Smooth muscle cell (in vitro differentiated cells): Measurements from ENCODE around the gene MLST8. TPM values are rescaled to one million over a fixed set of nuclear protein-coding genes. Genes with fewer than 3 reads are reported as not detected.

Source experiments
- DNase-seq: peaks from one replicate; lab custom pipeline; 2025; ENCODE audit not compliant: unreplicated experiment; lab: John Stamatoyannopoulos, UW
- H2AFZ ChIP-seq: fragments of 200-600 bp; sonication (generic); 2 replicates; pipeline ENCODE4 v1.6.0; 2016; ENCODE audit warnings: antibody characterized with exemption, low read depth, mild to moderate bottlenecking
- H3F3A ChIP-seq: fragments of 200-600 bp; sonication (generic); 2 replicates; pipeline ENCODE4 v1.6.0; 2017; ENCODE audit warnings: antibody characterized with exemption, low read depth
- H3K27ac ChIP-seq: fragments of 200-600 bp; sonication (generic); 2 replicates; pipeline ENCODE4 v1.5.1; 2016; ENCODE audit warnings: low read depth, mild to moderate bottlenecking
- H3K27me3 ChIP-seq: fragments of 200-600 bp; sonication (generic); 2 replicates; pipeline ENCODE4 v1.6.1; 2016; ENCODE audit warnings: low read depth, mild to moderate bottlenecking
- H3K36me3 ChIP-seq: fragments of 200-600 bp; sonication (generic); 2 replicates; pipeline ENCODE4 v1.5.1; 2016; ENCODE audit warnings: low read depth
- H3K4me1 ChIP-seq: fragments of 200-600 bp; sonication (generic); 2 replicates; pipeline ENCODE4 v1.5.1; 2016; ENCODE audit warnings: low read depth
- H3K4me2 ChIP-seq: fragments of 200-600 bp; sonication (generic); 2 replicates; pipeline ENCODE4 v1.6.0; 2016; ENCODE audit warnings: mild to moderate bottlenecking
- H3K4me3 ChIP-seq: fragments of 200-600 bp; sonication (generic); 2 replicates; pipeline ENCODE4 v1.5.1; 2016; ENCODE audit warnings: mild to moderate bottlenecking
- H3K79me2 ChIP-seq: fragments of 200-600 bp; sonication (generic); 2 replicates; pipeline ENCODE4 v1.6.0; 2016; ENCODE audit warnings: low read depth, mild to moderate bottlenecking
- H3K9ac ChIP-seq: fragments of 200-600 bp; sonication (generic); 2 replicates; pipeline ENCODE4 v1.6.0; 2016; ENCODE audit warnings: low read depth
- H3K9me3 ChIP-seq: fragments of 200-600 bp; sonication (generic); replicated peaks from 2 replicates; pipeline ENCODE4 v1.5.1; 2016; ENCODE audit warnings: low read depth
- H4K20me1 ChIP-seq: fragments of 200-600 bp; sonication (generic); 2 replicates; pipeline ENCODE4 v1.6.0; 2016; ENCODE audit warnings: low read depth
- WGBS: methylation state at CpG from one replicate; pipeline ENCODE4 v1.1.7; 2016; ENCODE audit warnings: low lambda C conversion rate; 5-methylcytosine and 5-hydroxymethylcytosine counted together
- polyA plus RNA-seq: library from polyadenylated mRNA; unstranded; fragments of >200 nt; fragmentation: Nextera tagmentation; extraction: Ambion mirVana; gene quantifications from 2 replicates; pipeline ENCODE4 v1.2.1, GENCODE V29; 2016
- total RNA-seq: library from RNA; depleted of rRNA; stranded (reverse); fragments of >200 nt; gene quantifications from 2 replicates; pipeline ENCODE4 v1.2.3, GENCODE V29; 2014
- TF ChIP-seq, protein P1 (sequence below): fragments of 200-600 bp; sonication (generic); IDR thresholded peaks from 2 replicates; pipeline ENCODE4 v1.5.1; 2017; ENCODE audit warnings: borderline replicate concordance, mild to moderate bottlenecking, antibody characterized with exemption; ENCODE audit not compliant: insufficient read depth, poor library complexity, severe bottlenecking

The MLST8 gene
- total and polyA plus RNA-seq, 2 experiments from 2014 or later: 37.2 to 67.0 TPM

- H2AFZ ChIP-seq: no peak overlapping the region
- 95% methylated on average over 27 of the region's 27 CpGs for WGBS
- DNase-seq: no peak
- H3K27me3 ChIP-seq: no peaks in the 10 kb centered on the region
- TF ChIP-seq, protein P1, sequence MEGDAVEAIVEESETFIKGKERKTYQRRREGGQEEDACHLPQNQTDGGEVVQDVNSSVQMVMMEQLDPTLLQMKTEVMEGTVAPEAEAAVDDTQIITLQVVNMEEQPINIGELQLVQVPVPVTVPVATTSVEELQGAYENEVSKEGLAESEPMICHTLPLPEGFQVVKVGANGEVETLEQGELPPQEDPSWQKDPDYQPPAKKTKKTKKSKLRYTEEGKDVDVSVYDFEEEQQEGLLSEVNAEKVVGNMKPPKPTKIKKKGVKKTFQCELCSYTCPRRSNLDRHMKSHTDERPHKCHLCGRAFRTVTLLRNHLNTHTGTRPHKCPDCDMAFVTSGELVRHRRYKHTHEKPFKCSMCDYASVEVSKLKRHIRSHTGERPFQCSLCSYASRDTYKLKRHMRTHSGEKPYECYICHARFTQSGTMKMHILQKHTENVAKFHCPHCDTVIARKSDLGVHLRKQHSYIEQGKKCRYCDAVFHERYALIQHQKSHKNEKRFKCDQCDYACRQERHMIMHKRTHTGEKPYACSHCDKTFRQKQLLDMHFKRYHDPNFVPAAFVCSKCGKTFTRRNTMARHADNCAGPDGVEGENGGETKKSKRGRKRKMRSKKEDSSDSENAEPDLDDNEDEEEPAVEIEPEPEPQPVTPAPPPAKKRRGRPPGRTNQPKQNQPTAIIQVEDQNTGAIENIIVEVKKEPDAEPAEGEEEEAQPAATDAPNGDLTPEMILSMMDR: no peak
- H3K4me1 ChIP-seq: peaks cover 26% of the 10 kb centered on the region
- H3K36me3 ChIP-seq: no peaks in the 10 kb centered on the region
- no peaks in the 10 kb centered on the region for H3F3A ChIP-seq
- no peak overlapping the region for H3K9ac ChIP-seq
- no peak overlapping the region for H3K27ac ChIP-seq
- H3K9me3 ChIP-seq: no peaks in the 10 kb centered on the region
- H4K20me1 ChIP-seq: peaks cover 88% of the 10 kb centered on the region
- H3K4me2 ChIP-seq: peak overlapping the region; percentile 88
- no peak overlapping the region for H3K4me3 ChIP-seq
- peaks cover 91% of the 10 kb centered on the region for H3K79me2 ChIP-seq
Observed at GRCh38 chr16:2157480-2158261, 47.6 kb upstream of the MLST8 start.

DNA sequence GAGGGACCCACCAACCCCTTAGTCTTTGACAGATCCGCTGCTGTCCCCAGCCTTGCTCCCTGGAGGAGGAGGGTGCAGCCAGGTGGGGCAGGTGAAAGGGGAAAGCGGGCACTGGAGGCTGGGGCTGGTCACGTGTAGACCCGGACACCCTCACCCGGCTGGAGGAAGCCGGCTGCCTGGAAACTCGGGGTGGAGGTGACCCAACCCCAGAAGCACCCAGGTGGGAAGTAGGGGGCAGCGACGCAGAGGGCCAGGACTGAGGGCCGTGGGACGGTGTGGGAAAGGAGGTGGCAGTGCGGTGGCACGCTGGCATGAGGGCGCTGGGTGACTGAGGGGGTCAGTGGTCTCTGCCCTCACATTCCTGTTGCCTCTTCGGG lies 47.0 kb upstream of the MLST8 start:
- no peaks in the 10 kb centered on the region for H3F3A ChIP-seq
- WGBS: 94% methylated on average over 14 of the region's 15 CpGs
- TF ChIP-seq, protein P1: no peak
- peaks cover 21% of the 10 kb centered on the region for H3K4me1 ChIP-seq
- no peak overlapping the region for H3K4me3 ChIP-seq
- H3K27me3 ChIP-seq: no peaks in the 10 kb centered on the region
- H3K9ac ChIP-seq: no peak overlapping the region
- H3K9me3 ChIP-seq: no peaks in the 10 kb centered on the region
- H3K36me3 ChIP-seq: no peaks in the 10 kb centered on the region
- peaks cover 90% of the 10 kb centered on the region for H3K79me2 ChIP-seq
- no peak overlapping the region for H3K27ac ChIP-seq
- no peak overlapping the region for H3K4me2 ChIP-seq
- no peak overlapping the region for H2AFZ ChIP-seq
- peaks cover 88% of the 10 kb centered on the region for H4K20me1 ChIP-seq
- no peak for DNase-seq

- Histone ChIP-seq H3K27ac (no peak overlapping the region), H3K4me1 (peaks cover 10% of the 10 kb centered on the region), H3K4me3 (no peak overlapping the region), H4K20me1 (peaks cover 87% of the 10 kb centered on the region), H3F3A (no peaks in the 10 kb centered on the region), H3K4me2 (no peak overlapping the region), H3K9me3 (no peaks in the 10 kb centered on the region), H3K9ac (no peak overlapping the region), H3K79me2 (peaks cover 89% of the 10 kb centered on the region), H2AFZ (no peak overlapping the region), H3K27me3 (no peaks in the 10 kb centered on the region), H3K36me3 (no peaks in the 10 kb centered on the region)
- no peak for DNase-seq
- 89% methylated on average over 18 of the region's 24 CpGs for WGBS
- TF ChIP-seq, protein P1: no peak
Observed at GRCh38 chr16:2159175-2159838, 45.9 kb upstream of the MLST8 start.
